Activated T-helper 1 cell treated with anti-CD3 and anti-CD28 coated beads, Interleukin-2, amount 50 U/mL, for 16 hours (primary cell): ENCODE results near the gene GSN.

Source experiments
- DNase-seq, 2 donors: peaks; one replicate each; pipeline ENCODE4 v3.0.0-alpha.2; 2020; ENCODE audit warnings: low read depth in 1 of 2, low spot score in 1 of 2

GSN gene

GRCh38 chr9:121371495-121372061 is 103.6 kb downstream of the GSN start:
- DNase-seq = no peak

DNA sequence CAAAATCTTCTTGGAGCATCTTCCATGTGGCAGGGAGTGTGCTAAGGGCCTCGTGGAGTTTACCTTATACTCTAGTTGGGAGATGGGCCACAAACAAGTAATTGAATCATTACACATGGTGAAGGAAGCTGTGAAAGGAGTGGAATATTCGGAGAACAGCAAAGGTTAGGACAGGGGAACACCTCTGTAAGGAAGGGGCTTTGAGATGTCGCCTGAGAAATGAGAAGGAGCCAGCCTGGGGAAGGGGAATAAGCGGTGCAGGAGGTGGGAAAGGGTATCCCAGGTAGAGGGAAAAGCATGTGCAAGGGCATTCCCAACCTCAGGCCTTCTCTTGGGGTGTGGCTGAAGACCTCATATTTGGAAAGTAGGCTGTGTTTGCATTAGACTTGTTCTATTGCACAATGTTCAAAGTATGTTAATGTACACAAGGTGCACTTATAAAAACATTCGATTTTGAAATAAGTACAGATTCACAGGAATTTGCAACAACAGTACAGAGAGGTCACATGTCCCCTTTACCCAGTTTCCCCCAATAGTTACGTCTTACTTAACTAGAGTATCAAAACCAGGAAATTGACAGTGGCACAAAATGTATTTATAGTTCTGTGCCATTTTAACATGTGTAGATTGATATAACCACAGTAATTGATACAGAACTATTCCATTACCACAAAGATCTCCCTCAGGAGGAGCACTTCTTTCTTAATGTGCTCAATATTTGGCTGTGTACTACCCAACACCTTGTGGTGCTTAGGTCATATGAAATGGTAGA is 104.5 kb downstream of the GSN start:
- no peak for DNase-seq

- no peak for DNase-seq
Measured at GRCh38 chr9:121373011-121373729, 105.2 kb downstream of the GSN start.

DNA sequence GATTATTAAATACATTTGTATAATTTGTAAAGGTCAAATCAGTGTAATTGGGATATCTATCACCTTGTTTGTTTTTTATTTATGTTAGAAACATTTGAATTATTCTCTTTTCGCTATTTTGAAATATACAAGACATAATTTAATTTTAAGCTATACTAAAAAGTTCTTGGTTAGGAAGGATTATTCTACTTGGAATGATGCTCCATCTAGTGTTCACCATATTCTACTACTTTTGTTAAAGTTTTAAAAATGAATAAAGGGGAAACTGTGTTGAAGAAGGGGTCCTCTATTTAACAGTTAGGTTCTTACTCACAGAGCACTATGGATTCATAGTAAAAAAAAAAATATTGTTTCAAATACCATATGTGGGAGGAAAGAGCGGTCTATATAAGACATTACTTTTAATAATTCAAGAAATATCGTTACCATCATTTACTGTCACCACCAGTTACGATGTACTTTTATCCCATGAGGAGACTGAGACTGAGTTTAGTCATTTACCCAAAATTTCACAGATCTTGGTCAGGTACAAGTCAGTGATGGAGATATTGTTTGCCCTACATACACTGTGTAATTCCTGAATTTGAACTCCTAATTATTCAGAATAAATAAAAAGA is 108.4 kb downstream of the GSN start:
- no peak for DNase-seq

GRCh38 chr9:121380846-121381245 is 112.9 kb downstream of the GSN start:
- DNase-seq = no peak
